Measurements from ENCODE around the gene COL6A1. TPM values are rescaled to one million over a fixed set of nuclear protein-coding genes. Genes with fewer than 3 reads are reported as not detected.
"Not testable (repeated sequence)": the region's sequence is repeated elsewhere in the genome, so short reads cannot be mapped to it uniquely, and the experiment has no call there.

COL6A1 gene
- total RNA-seq, 1 donor from 2014 or later, result 41.6 TPM

DNA sequence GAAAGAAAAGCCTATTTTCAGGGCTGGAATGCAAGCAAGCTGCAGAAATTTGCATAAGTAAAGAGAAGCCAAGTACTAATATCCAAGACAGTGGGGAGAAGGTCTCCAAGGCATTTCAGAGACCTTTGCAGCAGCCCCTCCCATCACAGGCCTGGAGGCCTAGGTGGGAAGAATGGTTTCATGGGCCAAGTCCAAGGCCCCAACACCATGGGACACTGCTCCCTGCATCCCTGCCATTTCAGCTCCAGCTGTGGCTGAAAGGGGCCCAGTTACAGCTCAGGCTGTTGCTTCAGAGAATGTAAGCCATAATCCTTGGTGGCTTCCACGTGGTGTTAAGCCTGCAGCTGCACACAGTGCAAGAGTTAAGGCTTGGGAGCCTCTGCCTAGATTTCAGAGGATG is 16.9 kb upstream of the COL6A1 start:
- no peak for DNase-seq (ENCODE audit: low spot score in 2 of 2)
- no peak for FAIRE-seq

DNA sequence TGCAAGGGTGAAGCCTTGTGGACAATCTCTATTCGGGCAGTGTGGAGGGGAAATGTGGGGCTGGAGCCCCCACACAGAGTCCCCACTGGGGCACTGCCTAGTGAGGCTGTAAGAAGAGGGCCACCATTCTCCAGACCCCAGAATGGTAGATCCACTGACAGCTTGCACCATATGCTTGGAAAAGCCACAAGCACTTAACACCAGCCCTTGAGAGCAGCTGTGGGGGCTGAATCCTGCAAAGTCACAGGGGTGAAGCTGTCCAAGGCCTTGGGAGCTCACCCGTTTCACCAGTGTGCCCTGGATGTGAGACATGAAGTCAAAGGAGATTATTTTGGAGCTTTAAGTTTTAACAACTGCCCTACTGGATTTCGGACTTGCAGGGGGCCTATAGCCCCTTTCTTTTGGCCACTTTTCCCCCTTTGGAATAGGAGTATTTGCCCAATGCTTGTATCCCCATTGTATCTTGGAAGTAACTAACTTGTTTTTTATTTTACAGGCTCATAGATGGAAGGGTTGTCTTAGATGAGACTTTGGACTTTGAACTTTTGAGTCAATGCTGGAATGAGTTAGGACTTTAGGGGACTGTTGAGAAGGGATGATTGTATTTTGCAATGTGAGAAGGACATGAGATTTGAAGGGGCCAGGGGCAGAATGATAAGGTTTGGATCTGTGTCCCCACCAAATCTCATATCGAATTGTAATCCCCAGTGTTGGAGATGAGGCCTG is 16.3 kb upstream of the COL6A1 start:
- DNase-seq (ENCODE audit: low spot score in 2 of 2) (no peak), FAIRE-seq (no peak)

DNA sequence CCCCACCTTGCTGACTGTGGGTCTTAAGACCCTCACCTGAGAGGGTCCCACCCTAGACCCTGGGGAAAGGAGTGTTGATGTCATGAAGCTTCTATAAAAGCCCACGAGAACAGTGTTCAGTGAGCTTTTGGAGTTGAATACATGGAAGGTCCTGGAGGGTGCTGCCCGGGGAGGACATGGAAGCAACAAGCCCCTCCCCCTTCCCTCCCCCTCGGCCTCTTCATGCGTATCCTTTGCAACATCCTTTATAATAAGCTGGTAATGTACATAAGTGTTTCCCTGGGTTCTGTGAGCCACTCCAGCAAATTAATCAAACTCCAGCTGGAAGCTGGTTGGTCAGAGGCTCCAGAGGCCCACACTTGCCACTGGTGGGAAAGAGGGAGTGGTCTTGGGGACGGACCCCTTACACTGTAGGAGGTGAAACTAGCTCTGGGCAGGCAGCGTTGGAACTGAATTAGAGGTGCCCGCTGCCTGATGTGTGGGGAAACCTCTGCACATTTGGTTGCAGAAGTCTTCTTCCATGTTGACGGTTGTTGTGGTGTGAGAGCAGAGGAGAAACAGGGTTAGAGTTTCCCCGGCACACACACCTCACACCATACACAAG is 14.7 kb upstream of the COL6A1 start:
- DNase-seq (ENCODE audit: low spot score in 2 of 2), result no peak
- FAIRE-seq, result no peak

DNA sequence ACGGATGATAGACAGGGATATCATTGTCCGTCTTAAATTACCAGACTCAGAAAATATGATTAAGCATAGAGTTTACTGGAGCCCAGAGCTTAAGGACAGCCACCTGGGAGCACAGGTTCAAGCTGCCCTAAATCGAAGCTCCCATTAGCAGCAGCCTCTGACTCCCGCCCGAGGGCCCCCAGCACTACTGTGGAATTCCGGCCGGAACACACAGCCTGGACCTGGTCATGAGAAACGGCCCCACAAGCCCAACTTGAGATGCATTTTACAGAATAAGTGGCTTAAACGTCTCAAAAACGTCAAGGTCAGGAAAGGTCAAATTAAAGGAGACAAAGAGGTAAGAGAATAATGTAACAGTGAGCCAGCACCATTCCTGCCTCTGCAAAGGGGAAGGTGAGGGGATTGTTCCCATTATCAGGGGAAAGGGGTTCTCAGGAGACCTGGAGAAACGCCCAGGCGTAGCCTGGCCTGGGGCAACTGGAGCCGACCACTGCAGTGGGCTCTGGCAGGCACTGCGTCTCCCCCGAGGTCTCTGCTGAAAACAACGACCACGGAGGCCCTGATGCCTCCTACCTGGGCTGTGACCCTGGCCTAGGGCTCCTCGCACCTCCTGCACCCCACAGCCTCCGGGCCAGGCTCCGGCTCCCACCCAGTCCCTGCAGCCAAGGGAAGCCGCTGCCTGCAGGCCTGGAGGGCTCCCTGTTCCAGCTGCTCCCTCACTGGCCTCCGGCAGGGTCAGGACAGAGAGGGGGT is 11.5 kb upstream of the COL6A1 start:
- no peak for FAIRE-seq

DNA sequence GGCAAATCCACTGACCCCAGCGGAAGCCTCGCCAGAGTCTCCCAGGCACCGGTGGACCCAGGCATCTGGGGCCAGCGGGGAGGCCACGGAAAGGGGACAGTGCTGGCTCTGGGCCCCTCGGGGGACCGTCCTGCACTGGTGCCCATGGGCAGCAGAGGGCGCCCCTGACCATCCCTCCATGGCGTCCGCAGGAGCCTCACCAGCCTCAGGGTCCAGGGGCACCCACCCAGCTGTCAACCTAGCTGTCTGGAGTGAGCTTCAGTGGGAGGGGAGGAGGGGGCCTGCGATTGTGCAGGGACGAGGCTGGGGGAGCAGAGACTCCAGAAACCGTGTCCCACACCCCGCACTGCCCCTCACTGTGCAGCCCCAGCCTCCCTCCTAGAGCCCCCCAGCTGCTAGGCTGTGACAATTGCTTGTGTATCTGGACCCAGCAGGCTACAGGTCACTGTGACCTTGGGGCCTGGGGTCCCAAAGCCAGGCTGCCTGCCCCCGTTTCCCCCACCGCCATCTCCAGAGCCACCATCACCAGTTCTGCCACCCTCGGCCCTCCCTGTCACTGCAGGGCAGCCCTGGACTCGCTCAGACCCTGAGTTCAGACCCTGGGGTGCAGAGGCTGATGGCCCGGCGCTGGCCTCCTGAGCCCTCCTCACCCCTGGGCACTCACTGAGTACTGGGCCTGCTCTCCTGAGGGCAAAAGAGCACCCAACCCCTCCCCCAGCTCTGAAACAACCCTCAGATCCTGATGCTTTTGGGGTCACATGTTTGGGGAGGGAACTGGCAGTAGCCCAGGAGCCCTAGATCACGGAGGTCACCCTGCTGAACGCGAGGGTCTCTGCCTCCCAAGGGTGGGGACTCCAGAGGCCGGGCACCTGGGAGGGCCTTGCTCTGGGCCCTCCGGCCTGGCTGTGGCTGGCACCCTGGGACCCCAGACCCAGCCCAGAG is 10.6 kb upstream of the COL6A1 start:
- FAIRE-seq, result no peak
- DNase-seq (ENCODE audit: low spot score in 2 of 2), result peak; percentile 53 to 78

More for the DNA sequence above, 11.5 kb upstream of the COL6A1 start:
- no peak for DNase-seq (ENCODE audit: low spot score in 2 of 2)

DNA sequence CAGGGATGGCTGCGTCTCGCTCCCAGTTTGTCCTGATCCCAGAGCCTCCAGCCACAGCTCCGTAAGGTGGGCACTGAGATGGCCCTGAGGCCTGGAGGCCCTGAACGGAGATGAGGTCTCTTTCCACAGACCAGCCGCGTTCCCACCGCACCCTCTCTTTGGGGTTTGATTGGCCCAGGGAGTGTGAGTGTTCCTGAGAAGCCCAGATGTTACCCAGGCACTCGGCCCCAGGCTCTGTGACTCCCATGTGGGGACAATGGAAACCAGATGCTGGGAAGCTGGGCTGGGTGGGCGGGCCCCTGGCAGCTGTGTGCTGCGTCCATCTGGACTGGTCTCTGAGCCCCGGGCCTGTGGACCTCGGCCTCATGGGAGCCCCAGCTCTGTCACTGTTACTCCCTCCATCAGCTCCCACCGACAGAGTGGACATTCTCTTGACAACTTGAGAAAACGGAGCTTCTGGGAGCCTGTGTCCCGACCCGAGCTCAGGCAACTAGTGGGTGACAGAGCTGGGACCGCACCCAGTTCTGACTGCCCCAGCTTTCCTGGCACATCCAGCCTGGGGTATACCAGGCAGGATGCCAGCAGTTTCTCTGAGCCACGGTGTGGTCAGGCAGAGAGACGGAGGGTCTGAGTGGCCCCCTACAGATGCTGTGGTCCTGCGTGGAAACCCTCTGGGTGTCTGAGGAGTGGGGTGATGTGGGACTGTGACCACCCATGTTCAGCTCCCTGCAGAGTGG is 9.8 kb upstream of the COL6A1 start:
- DNase-seq (ENCODE audit: low spot score in 2 of 2) (peak in 1 of 2 donors; percentile 36), FAIRE-seq (no peak)

DNA sequence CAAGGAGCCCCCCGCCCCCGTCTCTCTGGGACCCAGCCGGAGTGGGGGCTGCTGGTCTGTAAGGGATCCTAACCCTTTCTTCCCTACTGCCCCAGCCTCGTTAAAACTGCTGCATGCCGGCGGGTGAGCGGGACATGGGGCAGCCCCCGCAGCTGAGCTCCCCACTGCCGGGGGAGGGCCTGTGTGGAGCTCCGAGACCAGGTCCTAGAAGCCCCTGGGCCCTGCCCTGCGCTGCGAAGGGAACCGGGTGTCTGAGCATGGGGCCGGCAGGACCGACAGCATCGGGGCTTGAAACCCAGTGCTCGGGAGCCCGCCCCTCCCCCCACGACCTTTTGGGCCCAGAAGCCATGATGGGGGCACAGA is 9.2 kb upstream of the COL6A1 start:
- FAIRE-seq, result no peak
- no peak for DNase-seq (ENCODE audit: low spot score in 2 of 2)

DNA sequence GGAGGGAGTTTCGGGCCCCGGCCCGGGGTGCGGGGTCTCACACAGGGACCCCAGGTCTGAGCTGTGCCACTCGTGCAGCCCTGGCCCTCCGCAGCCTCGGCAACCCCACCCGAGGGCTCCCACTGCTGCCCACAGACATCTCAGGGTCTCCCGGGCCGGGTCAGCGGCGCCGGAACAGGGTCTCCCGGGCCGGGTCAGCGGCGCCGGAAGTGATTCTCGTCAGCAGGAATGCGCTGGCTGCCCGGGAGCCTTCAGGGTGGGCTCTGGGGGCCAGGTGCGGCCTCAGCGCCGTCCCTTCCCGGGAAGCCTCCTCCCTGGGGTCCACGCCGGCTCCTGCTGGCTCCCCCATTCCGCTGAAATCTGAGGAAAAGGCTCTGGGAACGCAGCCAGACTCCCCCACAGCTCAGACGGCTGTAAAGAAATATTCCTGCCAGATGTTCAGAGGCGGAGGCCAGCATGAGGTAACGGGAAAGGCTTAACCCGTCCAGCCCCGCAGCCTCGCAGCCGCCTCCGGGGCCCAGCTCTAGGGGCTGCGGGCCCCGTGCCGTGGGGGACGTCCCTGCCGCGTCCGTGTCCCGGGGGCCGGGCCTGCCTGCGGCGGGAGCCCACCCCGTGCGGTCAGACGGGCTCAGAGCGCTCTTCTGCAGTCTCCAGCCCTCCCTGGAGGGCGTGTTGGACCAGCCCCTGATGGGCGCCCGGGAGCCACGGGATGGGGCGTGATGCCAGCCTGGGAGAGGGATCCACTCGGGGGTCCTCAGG is 8.7 kb upstream of the COL6A1 start:
- no peak for FAIRE-seq
- DNase-seq (ENCODE audit: low spot score in 2 of 2), result peak in 1 of 2 donors; percentile 34

DNA sequence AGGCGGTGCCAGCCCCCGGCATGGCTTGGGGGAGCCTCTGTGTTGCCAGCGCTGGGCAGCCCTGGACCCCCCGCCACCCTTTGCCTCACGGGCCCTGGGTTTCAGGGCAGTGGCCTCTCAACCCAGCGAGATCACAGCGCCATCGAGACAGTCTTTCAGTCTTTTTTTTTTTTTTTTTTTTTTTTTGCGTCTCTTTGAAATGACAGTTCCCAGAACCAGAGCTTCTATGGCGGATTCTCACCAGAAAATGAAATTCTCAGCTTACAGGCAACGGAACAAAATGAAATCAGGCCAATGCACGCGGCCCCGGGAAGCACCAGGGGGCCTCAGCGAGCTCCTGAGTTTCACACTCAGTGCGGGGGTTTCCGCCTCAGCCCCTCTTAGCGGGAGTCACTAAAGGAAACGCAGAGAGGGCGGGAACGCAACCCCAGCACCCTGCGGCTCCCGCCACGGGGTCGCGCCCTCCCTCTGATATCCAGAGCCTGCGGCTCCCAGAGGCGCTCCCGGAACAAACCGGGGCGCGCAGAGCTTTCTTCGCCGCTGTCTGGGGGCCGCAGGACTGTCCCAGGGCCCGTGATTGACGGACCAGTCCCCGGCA is 8.0 kb upstream of the COL6A1 start:
- peak; percentile 77 to 78 for DNase-seq (ENCODE audit: low spot score in 2 of 2)
- no peak for FAIRE-seq

DNA sequence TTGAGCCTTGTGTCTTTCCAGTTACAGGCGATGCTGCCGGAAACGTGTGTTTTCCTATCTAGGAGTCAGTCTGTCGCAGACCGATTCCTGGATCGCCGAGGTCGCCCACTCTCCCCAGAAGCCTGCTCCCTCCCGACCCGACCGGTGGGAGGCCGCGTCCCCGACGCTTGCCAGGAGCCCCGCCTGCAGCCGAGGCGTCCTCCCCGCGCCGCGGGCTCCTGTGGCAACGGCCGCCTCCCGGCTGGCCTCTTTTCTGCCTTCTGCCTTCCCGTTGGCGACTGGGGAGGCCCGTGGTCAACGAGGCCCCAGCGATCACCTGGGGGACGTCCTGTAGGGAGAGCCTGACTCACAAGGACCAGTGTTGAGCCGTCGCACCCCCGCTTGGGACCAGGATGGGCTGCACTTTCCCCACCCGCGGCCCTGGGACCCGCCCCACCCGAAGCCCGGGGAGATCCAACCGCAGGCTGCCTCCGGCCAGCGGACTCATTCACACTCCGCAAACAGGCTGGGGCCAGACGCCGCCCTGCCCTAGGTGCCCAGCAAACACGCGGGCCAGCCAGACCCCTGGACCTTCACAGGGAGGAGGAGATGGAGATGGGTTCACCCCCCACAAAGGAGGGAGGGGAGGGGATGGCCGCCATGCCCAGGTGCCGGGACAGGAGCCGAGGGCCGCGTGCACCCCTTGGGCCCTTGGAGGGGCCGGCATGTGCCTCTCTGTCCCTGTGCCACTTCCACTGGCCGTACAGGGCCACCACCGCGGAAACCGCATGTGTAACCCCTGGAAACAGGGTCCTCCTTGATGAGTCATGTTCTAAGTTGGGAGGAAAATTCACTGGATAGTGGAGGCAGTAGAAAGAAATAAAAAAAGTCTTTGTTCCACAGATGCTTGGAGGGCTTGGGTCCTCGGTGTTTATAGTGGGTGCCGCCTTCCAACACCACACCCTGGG is 7.2 kb upstream of the COL6A1 start:
- peak; percentile 61 for DNase-seq (ENCODE audit: low spot score in 2 of 2)
- FAIRE-seq, result no peak

DNA sequence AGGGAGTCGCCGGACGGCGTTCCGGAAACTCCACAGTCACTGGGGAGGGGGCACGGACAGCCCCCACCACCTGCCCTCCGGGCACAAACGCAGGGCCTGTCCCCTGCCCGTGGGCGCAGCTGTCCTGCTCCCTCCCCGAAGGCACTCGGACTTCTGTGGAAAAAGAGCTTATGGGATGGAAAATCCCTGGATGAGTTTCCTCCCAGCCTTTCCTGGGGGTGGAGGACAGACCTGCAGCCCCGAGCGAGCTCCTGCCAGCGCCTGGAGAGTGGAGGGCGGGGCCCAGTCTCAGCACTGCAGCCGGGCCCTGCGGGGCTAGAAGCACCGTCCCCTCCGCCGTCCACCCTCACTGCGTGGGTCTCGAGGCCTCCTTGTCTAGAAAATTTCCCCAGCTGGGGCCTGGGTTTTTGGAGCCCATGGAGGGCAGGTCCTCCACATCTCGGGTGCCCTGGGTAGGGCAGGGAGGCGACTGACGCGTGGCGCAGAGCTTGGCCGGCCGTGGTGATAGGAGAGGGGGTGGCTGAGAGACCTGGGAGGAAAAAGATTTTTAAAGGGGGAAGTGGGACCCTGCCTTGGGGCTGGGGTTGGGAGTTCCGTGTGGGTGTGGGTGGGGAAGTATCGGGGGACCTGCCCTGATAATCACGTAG is 6.4 kb upstream of the COL6A1 start:
- peak in 1 of 2 donors; percentile 26 for DNase-seq (ENCODE audit: low spot score in 2 of 2)
- no peak for FAIRE-seq

DNA sequence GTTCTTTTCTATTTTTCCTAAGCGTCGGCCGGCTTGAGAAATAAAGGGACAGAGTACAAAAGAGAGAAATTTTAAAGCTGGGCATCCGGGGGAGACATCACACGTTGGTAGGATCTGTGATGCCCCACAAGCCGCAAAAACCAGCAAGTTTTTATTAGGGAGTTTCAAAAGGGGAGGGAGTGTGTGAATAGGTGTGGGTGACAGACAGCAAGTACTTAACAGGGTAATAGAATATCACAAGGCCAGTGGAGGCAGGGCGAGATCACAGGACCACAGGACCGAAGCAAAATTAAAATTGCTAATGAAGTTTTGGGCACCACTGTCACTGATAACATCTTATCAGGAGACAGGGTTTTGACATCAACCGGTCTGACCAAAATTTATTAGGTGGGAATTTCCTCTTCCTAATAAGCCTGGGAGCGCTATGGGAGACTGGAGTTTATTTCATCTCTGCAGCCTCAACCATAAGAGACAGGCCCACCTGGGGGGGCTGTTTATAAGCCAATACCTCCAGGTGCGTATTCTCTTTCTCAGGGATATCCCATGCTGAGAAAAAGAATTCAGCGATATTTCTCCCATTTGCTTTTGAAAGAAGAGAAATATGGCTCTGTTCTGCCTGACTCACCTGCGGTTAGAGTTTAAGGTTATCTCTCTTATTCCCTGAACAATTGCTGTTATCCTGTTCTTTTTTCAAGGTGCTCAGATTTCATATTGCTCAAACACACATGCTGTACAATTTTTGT is 5.7 kb upstream of the COL6A1 start:
- not testable (repeated sequence) for FAIRE-seq

DNA sequence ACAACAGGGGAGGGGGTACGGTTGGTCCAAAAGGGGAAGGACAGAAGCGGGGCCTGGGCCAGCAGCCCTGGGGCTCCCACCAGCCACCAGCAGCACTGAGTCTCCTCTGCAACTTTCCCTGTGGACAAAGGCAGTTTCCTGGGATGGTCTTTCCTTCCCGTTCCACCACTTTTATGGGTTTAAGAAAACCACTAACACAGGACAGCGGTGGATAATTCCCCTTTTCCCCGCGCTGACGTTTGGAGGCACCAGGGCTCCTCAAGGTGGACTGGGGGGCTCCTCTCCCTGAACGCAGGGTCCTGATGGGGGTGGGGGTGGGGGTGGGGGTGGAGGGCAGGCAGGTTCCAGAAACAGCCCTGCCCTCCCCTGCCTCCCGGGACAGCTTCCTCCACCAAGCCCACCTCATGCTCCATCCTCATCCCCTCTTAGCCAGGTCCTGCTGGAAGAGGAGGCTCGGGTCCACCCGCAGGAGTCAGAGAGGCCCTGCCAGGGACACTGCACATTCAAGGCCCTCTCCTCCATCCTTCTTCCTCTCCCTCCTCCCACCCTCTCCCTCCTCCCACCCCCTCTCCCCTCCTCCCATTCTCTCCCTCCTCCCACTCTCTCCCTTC is 4.8 kb upstream of the COL6A1 start:
- FAIRE-seq (no peak), DNase-seq (ENCODE audit: low spot score in 2 of 2) (no peak)

More for the DNA sequence above, 5.7 kb upstream of the COL6A1 start:
- DNase-seq (ENCODE audit: low spot score in 2 of 2), result not testable (repeated sequence)

DNA sequence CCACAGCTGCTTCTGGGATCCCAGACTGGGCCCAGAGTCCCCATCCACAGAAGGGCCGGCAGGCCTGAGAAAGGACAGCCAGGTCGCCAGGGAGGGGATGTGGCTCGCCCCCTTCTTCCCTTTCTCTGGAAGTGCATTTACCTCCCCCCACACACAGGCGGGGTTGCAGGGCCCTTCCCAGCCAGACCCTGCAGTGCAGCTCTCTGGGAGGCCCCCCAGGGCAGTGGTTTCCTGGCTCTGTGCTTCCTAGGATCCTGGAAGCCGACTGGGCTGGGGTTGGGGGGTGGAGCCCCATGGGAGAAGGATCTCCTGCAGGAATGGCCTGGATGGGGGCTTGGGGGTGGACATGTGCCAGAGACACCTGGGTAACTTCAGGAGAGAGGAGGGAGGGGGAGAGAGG is 4.2 kb upstream of the COL6A1 start:
- no peak for FAIRE-seq
- no peak for DNase-seq (ENCODE audit: low spot score in 2 of 2)

DNA sequence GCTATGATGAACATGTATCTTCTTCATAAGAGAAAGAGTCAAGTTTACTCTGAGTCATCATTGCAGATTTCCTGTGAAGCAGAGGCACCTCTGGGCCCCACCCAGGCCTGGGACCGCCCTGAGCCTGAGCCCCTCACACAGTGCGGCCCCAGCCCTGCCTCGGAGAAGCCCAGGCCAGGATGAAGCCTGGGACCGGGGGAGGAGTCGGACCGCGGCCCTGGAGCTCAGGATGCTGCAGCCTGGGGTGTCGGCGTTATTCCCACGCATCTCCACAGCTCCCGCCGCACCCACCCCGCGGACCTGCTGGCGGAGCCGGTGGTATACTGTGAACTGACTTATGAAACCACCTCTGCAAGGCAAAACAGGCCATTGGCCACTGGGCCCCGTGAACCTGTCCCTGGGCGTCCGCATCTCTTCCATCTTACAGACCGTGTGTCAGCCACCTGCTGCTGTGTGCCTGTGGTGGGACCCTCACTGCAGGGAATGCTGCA is 2.4 kb upstream of the COL6A1 start:
- DNase-seq (ENCODE audit: low spot score in 2 of 2), result no peak
- FAIRE-seq, result no peak

DNA sequence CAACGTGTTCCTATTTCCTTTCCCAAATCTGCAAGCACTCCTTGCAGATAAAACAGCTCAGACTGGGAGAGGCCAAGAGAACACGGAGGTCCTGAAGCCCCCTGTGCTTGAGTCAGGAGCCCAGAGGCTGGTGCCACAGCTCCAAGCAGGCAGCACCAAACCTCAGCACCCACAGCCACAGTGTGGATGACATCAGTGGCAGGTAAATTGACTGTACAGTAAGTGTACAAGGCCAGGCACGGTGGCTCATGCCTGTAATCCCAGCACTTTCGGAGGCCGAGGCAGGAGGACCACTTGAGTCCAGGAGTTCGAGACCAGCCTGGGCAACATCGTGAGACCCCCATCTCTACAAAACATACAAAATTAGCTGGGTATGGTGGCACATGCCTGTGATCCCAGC is 1.9 kb upstream of the COL6A1 start:
- DNase-seq (ENCODE audit: low spot score in 2 of 2) (no peak), FAIRE-seq (no peak)
